ENCODE data around the gene FMNL3. TPM values are rescaled to one million over a fixed set of nuclear protein-coding genes. Genes with fewer than 3 reads are reported as not detected.

The FMNL3 gene
- polyA plus RNA-seq, 1 experiment, result 15.8 TPM

DNA sequence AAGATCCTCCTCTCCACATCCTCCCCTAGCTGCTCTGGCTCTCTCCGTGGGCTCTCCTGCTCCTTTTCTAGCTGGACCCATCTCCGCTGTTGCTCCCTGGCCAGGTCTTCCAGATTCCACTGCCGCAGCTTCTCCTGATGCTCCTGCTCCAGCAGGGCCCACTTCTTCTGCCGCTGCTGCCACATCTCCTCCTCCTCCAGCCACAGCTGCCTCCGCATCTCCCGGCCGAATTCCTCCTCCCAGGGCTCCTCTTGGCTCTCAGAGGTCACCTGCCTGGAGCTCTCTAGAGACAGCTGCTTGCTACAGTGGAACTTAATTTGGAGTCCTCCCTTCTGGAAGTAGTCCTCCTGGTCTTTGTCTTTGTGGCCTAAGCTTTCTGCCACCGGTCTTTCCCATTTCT lies 107.2 kb downstream of the FMNL3 start:
- Histone ChIP-seq H3K27me3 (ENCODE audit: control insufficient read depth, insufficient read depth, low read length) (no peaks in the 10 kb centered on the region), H3K27ac (ENCODE audit: low read depth, low read length) (no peak overlapping the region), H3K9me3 (ENCODE audit: control insufficient read depth, insufficient read depth, low read length) (no peaks in the 10 kb centered on the region), H3K4me3 (ENCODE audit: low read depth, low read length) (no peak overlapping the region)
- no peak for DNase-seq (ENCODE audit: low read depth, low spot score)
- POLR2A ChIA-PET, result no interaction called here
- CTCF ChIA-PET, result interaction anchor here (1.3 kb wide), 1 partner anchor 19 kb away, joined by 3 read pairs; no protein-coding TSS in a partner anchor
- TF ChIP-seq, protein P1, sequence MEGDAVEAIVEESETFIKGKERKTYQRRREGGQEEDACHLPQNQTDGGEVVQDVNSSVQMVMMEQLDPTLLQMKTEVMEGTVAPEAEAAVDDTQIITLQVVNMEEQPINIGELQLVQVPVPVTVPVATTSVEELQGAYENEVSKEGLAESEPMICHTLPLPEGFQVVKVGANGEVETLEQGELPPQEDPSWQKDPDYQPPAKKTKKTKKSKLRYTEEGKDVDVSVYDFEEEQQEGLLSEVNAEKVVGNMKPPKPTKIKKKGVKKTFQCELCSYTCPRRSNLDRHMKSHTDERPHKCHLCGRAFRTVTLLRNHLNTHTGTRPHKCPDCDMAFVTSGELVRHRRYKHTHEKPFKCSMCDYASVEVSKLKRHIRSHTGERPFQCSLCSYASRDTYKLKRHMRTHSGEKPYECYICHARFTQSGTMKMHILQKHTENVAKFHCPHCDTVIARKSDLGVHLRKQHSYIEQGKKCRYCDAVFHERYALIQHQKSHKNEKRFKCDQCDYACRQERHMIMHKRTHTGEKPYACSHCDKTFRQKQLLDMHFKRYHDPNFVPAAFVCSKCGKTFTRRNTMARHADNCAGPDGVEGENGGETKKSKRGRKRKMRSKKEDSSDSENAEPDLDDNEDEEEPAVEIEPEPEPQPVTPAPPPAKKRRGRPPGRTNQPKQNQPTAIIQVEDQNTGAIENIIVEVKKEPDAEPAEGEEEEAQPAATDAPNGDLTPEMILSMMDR (IDR thresholded peaks at IDR 0.05; ENCODE audit: low read depth, low read length), result no peak

DNA sequence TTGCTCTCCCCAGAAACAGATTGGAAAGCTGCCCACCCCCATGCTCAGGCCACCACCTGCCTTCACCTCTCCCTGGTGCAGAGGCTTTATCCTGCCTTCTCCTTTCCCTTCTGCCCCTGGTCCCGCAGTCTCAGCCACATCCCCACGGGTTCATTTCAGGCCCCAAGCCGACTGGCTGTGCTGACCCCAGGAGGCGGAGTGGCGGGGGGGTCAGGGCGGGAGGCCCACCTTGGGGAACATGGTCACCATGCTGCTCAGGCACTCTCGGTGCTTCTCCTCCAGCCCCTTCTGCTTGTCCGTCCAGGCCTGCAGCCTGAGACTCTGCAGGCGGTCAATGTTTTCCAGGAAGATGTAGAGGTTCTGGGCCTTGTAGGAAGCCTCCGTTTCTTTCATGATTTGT lies 108.7 kb downstream of the FMNL3 start:
- Histone ChIP-seq H3K27me3 (ENCODE audit: control insufficient read depth, insufficient read depth, low read length) (no peaks in the 10 kb centered on the region), H3K27ac (ENCODE audit: low read depth, low read length) (no peak overlapping the region), H3K9me3 (ENCODE audit: control insufficient read depth, insufficient read depth, low read length) (no peaks in the 10 kb centered on the region), H3K4me3 (ENCODE audit: low read depth, low read length) (no peak overlapping the region)
- ChIA-PET POLR2A (no interaction called here), CTCF (no interaction called here)
- TF ChIP-seq, protein P1 (IDR thresholded peaks at IDR 0.05; ENCODE audit: low read depth, low read length), result no peak
- no peak for DNase-seq (ENCODE audit: low read depth, low spot score)

DNA sequence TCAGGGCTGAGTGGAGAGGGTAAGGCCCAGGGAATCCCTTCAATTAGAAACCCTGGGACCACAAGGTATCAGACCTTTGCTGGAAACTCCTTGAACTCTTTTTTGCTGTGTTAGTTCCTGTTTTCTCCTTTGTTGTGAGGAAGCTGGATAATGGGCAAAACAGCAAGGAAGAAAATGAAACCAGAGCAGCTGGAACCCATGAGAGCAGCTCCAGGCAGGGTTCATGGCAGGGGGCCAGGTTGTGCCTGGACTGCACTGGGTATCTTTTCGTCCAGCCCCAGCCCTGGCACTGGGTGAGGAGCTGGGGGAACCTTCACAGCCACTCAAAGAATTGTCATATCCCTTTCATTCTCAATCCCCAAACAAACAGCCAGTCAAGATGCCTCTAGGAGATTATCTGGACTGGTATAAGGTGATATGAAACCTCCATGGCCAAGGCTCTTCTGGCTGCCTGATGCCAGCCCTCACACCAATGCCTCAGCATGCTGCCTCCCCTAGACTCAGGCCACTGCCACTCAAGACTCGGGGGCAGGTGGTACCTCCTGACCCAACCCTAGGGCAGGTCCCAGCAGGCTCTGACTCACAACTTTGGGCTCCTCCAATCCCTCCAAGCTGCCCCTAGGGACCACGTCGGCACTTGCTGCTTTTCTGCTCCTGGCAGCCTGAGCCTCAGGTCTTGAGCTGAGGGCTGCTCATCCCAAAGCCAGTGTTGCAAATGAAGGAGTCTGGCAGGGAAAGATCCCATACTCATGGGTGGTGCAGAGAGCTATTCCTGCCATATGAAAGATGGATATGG lies 118.3 kb downstream of the FMNL3 start:
- TF ChIP-seq, protein P1 (IDR thresholded peaks at IDR 0.05; ENCODE audit: low read depth, low read length), result no peak
- POLR2A ChIA-PET, result interaction anchor here (0.5 kb wide), 1 partner anchor 398 kb away, joined by 4 read pairs; no protein-coding TSS in a partner anchor
- CTCF ChIA-PET, result interaction anchor here (0.8 to 1.8 kb wide), 4 partner anchors 8 to 257 kb away, joined by 3 to 7 read pairs (median 4); no protein-coding TSS in a partner anchor
- Histone ChIP-seq H3K9me3 (ENCODE audit: control insufficient read depth, insufficient read depth, low read length) (peaks cover 5% of the 10 kb centered on the region; the same call in 1 of the 2 replicates), H3K4me3 (ENCODE audit: low read depth, low read length) (no peak overlapping the region), H3K27ac (ENCODE audit: low read depth, low read length) (no peak overlapping the region), H3K27me3 (ENCODE audit: control insufficient read depth, insufficient read depth, low read length) (no peaks in the 10 kb centered on the region)
- no peak for DNase-seq (ENCODE audit: low read depth, low spot score)

DNA sequence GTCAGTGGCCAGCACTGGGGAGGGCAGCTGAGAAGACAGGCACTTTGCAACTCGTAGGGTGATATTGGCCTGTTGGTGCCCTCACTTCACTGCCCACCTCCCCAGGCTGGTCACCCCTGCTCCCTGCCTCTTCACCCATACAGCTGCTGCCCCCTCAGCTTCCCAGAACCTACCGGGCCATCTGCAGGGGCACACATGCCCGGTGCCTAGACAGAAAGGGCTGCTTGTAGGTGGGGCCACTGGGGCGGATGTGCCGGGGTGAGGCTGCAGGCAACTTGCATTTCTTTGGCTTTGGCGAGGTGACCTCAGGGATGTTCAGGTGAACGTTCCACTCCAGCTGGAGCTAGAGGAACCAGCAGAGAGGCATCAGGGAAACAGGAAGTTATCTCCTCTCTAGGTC lies 118.9 kb downstream of the FMNL3 start:
- TF ChIP-seq, protein P1 (IDR thresholded peaks at IDR 0.05; ENCODE audit: low read depth, low read length), result no peak
- POLR2A ChIA-PET, result interaction anchor here (0.5 kb wide), 1 partner anchor 397 kb away, joined by 4 read pairs; no protein-coding TSS in a partner anchor
- peak overlapping the region; percentile 11 for H3K27ac ChIP-seq (ENCODE audit: low read depth, low read length)
- no peak overlapping the region for H3K4me3 ChIP-seq (ENCODE audit: low read depth, low read length)
- peaks cover 5% of the 10 kb centered on the region; the same call in 1 of the 2 replicates for H3K9me3 ChIP-seq (ENCODE audit: control insufficient read depth, insufficient read depth, low read length)
- H3K27me3 ChIP-seq (ENCODE audit: control insufficient read depth, insufficient read depth, low read length), result no peaks in the 10 kb centered on the region
- no peak for DNase-seq (ENCODE audit: low read depth, low spot score)
- CTCF ChIA-PET, result interaction anchor here (1.7 to 1.8 kb wide), 2 partner anchors 8 to 257 kb away, joined by 5 to 7 read pairs; no protein-coding TSS in a partner anchor

All from AG04450 (cell line).